Kidney epithelial cell (primary cell): ENCODE data around the gene LTA. TPM values are rescaled to one million over a fixed set of nuclear protein-coding genes. Genes with fewer than 3 reads are reported as not detected.

Source experiments
- DNase-seq: peaks from one replicate; pipeline ENCODE4 v3.0.0-alpha.2; 2010; ENCODE audit warnings: low read depth
- H3K27me3 ChIP-seq: 2 replicates; pipeline ENCODE4 v1.6.0; 2011; ENCODE audit warnings: low read length; ENCODE audit not compliant: control insufficient read depth, insufficient read depth
- H3K36me3 ChIP-seq: 2 replicates; pipeline ENCODE4 v1.5.1; 2011; ENCODE audit warnings: low read length; ENCODE audit not compliant: control insufficient read depth, insufficient read depth
- H3K4me3 ChIP-seq: 2 replicates; pipeline ENCODE4 v1.5.1; 2011; ENCODE audit warnings: low read depth, mild to moderate bottlenecking, control low read depth, low read length
- total RNA-seq: library from RNA; depleted of rRNA; stranded (reverse); fragments of >200 nt; gene quantifications from 2 replicates; pipeline ENCODE4 v1.2.3, GENCODE V29; 2015
- TF ChIP-seq, protein P1 (sequence below): IDR thresholded peaks from 2 replicates; pipeline ENCODE4 v1.5.1; 2011; ENCODE audit warnings: mild to moderate bottlenecking, moderate library complexity, low read length, control low read depth, inconsistent platforms; ENCODE audit not compliant: insufficient read depth, poor library complexity, severe bottlenecking

Gene LTA
- total RNA-seq, 1 donor from 2014 or later = 0.92 TPM

DNA sequence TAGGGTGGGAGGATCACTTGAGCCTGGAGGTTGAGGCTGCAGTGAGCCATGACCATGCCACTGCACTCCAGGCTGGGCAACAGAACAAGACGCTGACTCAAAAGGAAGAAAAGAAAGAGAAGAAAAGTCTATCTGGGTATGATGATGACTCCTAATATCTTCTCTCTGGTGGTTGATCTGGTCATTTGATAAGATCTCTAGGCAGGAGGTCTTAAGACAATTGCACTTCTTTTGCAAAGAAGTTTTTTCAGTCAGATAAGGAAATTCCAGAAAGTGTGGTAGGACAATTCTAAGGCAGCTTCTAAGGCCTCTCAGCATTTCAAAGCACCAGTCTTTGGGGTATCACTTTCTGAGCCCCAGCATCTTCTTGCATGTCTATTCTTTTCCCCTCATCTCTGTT, 35.2 kb downstream of the LTA start:
- DNase-seq = no peak
- TF ChIP-seq, protein P1, sequence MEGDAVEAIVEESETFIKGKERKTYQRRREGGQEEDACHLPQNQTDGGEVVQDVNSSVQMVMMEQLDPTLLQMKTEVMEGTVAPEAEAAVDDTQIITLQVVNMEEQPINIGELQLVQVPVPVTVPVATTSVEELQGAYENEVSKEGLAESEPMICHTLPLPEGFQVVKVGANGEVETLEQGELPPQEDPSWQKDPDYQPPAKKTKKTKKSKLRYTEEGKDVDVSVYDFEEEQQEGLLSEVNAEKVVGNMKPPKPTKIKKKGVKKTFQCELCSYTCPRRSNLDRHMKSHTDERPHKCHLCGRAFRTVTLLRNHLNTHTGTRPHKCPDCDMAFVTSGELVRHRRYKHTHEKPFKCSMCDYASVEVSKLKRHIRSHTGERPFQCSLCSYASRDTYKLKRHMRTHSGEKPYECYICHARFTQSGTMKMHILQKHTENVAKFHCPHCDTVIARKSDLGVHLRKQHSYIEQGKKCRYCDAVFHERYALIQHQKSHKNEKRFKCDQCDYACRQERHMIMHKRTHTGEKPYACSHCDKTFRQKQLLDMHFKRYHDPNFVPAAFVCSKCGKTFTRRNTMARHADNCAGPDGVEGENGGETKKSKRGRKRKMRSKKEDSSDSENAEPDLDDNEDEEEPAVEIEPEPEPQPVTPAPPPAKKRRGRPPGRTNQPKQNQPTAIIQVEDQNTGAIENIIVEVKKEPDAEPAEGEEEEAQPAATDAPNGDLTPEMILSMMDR = no peak
- Histone ChIP-seq H3K27me3 (no peaks in the 10 kb centered on the region), H3K36me3 (no peaks in the 10 kb centered on the region), H3K4me3 (no peak overlapping the region)

DNA sequence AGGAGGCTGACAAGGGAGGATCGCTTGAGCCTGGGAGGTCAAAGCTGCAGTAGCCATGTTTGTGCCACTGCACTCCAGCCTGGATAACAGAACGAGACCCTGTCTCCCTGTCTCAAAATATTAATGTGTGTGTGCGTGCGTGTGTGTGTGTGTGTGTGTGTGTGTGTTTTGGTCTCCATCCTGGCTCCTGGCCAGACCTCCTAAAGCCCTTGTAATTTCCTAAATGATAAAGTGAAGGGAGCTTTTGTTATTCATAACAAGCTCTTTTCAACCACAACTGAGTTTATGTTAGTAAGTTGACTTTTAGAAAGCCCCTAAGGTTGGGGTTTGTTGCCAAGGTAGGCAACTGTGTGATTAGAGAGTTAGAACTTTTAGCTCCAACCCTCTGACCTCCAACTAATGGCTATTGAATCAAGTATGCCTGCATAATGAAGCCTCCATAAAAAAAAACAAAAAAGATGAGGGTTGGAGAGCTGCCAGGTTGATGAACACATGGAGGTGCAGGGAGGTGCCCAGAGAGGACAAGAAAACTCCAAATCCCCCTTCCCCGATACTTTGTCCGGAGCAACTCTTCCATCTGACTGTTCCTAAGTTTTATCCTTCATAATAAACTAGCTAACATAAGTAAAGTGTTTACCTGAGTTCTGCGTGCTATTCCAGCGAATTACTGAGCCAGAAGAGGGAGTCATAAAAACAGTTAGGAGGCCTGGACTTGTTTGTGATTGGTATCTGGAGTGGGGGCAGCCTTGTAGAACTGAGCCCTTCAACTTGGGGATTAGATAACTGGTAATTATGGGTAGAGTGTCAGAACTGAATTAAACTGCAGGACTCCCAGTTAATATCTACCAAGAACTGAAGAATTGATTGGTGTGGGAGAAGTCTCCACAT, 37.7 kb downstream of the LTA start:
- no peak for DNase-seq
- Histone ChIP-seq H3K4me3 (no peak overlapping the region), H3K36me3 (no peaks in the 10 kb centered on the region), H3K27me3 (no peaks in the 10 kb centered on the region)
- TF ChIP-seq, protein P1 = no peak

DNA sequence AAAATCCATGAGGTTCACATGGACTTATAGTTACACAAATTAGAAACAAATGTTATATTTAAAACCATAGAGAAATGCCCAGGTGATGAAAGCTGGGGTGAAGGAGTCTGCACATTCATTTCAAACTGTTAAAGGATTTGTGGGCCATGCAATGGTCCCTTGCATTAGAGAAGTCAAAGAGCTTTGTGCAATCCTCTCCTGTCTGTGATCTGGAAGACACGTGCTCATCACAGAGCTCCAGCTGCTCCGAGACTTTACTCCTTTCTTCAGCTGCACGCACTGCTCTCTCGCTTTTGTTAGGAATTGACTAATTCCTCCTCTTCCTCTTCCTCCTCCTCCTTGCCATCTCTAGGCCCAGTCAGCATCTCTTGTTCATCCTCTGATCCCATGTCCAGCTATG, 38.9 kb downstream of the LTA start:
- Histone ChIP-seq H3K4me3 (no peak overlapping the region), H3K27me3 (no peaks in the 10 kb centered on the region), H3K36me3 (no peaks in the 10 kb centered on the region)
- TF ChIP-seq, protein P1 = no peak
- DNase-seq = no peak

DNA sequence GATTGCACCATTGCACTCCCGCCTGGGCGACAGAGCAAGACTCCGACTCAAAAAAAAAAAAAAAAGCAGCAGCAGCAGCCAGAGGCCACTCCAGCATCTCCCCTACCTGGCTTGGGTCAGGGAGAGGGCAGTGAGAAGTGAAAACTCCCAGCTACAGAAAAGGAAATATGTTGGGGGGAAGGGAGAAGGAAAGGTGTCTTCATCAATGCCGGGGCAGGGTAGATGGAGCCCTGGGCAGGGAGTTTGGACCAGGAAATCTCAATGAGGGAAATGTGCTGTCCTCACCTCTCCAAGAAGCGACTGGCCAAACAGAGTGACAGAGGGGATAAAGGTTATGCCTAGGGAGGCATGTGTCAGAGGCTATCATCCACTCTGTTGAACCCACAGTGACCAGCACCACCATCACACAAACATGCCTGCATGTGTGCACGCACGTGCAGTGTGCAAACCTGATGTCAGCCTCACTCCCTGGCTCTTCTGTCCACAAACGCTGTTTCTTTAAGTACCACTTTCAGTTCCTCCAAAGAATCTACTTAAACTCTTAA, 42.1 kb downstream of the LTA start:
- Histone ChIP-seq H3K36me3 (no peaks in the 10 kb centered on the region), H3K4me3 (no peak overlapping the region), H3K27me3 (no peaks in the 10 kb centered on the region)
- TF ChIP-seq, protein P1 = no peak
- DNase-seq = no peak

DNA sequence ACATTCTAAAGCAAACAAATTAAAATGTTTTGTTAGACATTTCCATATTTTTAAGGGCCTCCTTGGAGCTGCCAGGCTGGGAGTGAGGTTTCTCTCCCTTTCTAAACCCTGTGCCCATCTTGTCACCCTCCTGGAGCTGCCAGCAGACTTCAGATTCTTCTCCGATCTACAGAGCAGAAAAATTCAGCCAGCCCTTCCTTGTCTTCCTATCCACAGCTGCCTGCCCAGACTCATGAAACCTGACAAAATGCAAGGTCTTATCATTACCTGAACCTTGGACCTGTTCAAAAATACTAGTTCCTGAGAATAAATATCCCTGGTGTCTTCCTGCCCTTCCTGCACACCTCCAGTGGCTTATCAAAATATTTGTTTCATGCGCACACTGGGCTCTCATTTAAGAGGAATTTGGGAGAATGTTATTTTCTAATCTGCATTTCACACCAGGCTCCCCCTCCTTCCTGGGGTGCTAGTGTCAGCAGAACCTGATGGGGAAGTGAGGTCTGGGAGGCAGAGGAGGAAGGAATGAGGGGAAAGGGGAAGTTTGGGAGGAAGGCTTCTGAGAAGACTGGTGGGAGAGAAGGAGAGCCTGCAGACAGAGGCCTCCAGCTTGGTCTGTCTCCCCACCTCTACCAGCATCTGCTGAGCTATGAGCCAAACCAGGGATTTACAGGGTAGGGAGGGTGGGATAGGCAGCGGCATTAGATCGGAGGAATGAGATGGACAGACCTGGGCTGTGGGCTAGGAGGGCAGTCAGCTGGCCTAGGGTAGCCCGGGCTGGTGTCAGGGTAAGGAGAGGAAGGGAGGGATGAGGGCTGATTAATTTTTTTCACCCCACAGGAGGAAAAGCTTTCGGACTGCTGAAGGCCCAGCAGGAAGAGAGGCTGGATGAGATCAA, 42.8 kb downstream of the LTA start, which contains the start of gene AIF1:
Gene AIF1 (plus strand): TSS at position 551 of the 895 bp plus-strand sequence. CDS start 96 bp downstream, at position 647.
- DNase-seq = no peak
- TF ChIP-seq, protein P1 = no peak
- H3K36me3 ChIP-seq = no peaks in the 10 kb centered on the region
- no peaks in the 10 kb centered on the region for H3K27me3 ChIP-seq
- no peak within 1 kb of the TSS for H3K4me3 ChIP-seq
